Esophagus squamous epithelium (tissue), 4 donors: ENCODE measurements around the gene SLC4A4.

Experiments
- POLR2A ChIP-seq, 4 donors: fragments of 450-650 bp; IDR thresholded peaks; one replicate each; pipeline ENCODE4 v1.6.1; 2017; ENCODE audit warnings: antibody characterized with exemption in 4 of 4, mild to moderate bottlenecking in 4 of 4, moderate library complexity in 3 of 4
- TF ChIP-seq, protein P1 (sequence below), 6 experiments: fragments of 450-650 bp in 4 of 6; fragments of 200-600 bp in 2 of 6; sonication (generic) in 2 of 6; IDR thresholded peaks; one replicate each; pipeline ENCODE4 v1.5.1; 2016 to 2019; ENCODE audit warnings: antibody characterized with exemption in 6 of 6, mild to moderate bottlenecking in 4 of 6, moderate library complexity in 4 of 6

GRCh38 chr4:71533121-71533520, 194.3 kb downstream of the SLC4A4 start:
- TF ChIP-seq, protein P1, sequence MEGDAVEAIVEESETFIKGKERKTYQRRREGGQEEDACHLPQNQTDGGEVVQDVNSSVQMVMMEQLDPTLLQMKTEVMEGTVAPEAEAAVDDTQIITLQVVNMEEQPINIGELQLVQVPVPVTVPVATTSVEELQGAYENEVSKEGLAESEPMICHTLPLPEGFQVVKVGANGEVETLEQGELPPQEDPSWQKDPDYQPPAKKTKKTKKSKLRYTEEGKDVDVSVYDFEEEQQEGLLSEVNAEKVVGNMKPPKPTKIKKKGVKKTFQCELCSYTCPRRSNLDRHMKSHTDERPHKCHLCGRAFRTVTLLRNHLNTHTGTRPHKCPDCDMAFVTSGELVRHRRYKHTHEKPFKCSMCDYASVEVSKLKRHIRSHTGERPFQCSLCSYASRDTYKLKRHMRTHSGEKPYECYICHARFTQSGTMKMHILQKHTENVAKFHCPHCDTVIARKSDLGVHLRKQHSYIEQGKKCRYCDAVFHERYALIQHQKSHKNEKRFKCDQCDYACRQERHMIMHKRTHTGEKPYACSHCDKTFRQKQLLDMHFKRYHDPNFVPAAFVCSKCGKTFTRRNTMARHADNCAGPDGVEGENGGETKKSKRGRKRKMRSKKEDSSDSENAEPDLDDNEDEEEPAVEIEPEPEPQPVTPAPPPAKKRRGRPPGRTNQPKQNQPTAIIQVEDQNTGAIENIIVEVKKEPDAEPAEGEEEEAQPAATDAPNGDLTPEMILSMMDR (IDR thresholded peaks at IDR 0.05): no peak
- no peak for TF ChIP-seq POLR2A (IDR thresholded peaks at IDR 0.05)
